Left renal cortex interstitium (tissue), 4 donors: ENCODE results near the gene VSIG10L. TPM values are rescaled to one million over a fixed set of nuclear protein-coding genes. Genes with fewer than 3 reads are reported as not detected.

Experiments used
- DNase-seq, 4 donors: peaks; one replicate each; pipeline ENCODE4 v3.0.0-alpha.2; 2013; ENCODE audit warnings: low read depth in 4 of 4, low spot score in 2 of 4, missing footprints in 1 of 4
- polyA plus RNA-seq, 4 donors: library from polyadenylated mRNA; unstranded; fragments of 120-200 nt; gene quantifications; one replicate each; pipeline ENCODE4 v1.2.1, GENCODE V29; 2013; ENCODE audit not compliant: insufficient read length in 4 of 4

Gene VSIG10L
- polyA plus RNA-seq, 4 donors: 4.2 to 5.6 (median 4.6) TPM

DNA sequence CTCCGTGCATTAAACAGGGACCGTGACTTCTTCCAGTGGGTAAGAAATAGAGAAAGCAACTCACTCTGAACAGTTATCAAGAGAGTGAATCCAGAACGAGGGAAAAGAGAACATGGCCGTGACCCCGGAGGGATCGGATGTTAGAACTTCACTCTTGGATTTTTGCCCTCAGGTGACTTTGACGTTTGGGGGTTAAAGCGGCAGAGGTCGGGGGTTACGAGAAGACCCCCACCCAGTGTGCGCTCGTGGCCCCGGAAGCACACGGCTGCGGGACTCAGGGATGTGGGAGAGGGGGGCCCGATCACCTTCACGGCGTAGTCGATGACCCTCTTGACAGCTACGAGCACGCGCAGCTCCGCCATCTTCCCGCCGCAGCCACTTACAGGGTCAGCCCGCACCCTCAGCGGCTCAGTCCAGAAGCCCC lies 24.0 kb upstream of the VSIG10L start, which contains the start of gene ETFB:
Gene ETFB, minus strand, starts transcription at position 424 of the 424 bp plus-strand sequence. Its CDS starts 62 bp downstream, at position 362.
- no peak for DNase-seq

- DNase-seq: peak in 1 of 4 donors; percentile 18
These were observed 23.4 kb upstream of the VSIG10L start for GRCh38 chr19:51365211-51365964.

GRCh38 chr19:51364200-51365106 lies 22.5 kb upstream of the VSIG10L start:
- DNase-seq: no peak

DNA sequence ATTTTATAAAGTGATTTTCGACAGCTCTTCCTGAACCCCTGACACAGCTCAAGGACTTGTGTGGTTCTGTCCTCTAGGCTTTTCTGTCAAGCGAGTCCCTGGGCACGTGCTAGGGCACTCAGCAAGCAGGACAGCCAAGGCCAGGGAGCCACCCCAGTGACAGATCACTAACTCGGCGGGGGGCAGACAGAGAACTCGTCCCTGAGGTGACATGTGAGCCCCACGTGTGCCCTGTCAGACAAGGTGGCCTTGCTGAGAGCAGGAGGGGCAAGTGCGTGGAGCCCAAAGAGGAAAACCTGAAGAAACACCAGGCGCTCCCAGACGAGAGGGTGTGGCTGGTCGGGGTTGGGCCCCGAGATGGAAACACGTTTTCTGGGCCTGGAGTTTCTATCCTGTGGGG lies 19.3 kb upstream of the VSIG10L start:
- DNase-seq: no peak

DNA sequence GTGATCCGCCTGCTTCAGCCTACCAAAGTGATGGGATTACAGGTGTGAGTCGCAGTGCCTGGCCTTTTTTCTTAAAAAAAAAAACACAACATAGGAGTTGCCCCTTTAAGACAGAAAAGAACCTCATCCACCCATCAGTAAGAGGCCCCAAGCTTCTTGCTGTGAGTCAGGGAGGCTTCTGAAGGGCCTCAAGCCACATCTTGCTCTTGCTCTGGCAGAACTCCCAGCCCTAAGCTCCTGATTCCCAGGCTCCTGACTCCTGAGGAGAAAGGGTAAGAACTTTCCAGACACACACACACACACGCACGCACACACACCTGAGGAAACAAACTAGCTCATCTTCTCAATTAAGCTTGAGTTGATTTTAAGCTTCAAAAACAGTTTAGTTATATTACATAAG lies 17.4 kb upstream of the VSIG10L start:
- no peak for DNase-seq

GRCh38 chr19:51357952-51358351 lies 16.0 kb upstream of the VSIG10L start:
- DNase-seq: no peak

- DNase-seq: no peak
These were observed 14.3 kb upstream of the VSIG10L start for GRCh38 chr19:51356159-51356801.

DNA sequence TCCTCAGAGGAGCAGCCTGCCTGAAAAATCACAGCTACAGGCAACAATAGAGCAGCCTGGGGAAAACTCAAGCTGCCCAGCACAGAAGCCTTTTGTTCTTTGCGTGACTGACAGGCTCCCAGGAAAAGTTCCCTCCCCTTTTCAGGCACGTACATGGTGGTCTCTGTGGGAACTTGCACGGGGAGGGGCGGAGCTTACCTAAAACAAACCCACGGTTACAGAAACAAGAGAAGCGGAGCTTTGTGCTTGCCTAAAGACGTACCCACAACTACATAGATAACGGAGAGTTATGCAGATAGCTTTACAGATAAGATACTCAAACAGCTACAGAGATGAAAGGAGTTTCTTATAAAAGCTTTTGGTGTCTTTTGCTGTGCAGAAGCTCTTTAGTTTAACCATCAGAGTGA lies 12.8 kb upstream of the VSIG10L start:
- peak in 2 of 4 donors; percentile 37 for DNase-seq

DNA sequence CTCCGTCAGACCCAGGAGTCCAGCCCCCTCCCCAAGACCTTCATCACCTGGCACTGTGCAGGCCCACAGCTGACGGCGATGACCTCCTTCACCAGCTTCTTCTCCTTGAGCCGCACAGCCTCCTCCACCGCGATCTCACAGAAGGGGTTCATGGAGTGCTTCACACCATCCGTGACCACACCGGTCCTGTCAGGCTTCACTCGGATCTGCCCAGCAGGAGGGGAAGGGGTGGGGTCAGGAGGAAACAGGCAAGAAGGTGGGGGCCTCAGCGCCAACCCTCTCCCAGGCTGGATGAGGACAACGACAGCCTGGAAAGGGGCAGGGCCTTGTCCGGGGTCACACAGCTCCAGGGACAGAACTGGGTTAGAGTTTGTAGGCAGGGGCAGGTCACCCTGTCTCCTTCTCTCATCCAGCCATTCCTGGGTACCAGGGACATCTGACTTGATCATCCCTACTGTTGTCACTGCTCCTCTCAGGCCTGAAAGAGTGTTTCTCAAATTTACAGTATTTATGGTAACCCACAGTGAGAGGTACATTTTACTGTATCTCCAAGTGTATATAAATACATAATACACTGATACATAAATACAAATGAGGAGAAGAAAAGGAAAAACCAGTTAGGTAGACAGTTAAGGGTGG lies 12.3 kb upstream of the VSIG10L start:
- peak in 1 of 4 donors; percentile 13 for DNase-seq

GRCh38 chr19:51352783-51353360 lies 10.9 kb upstream of the VSIG10L start:
- DNase-seq: no peak

- no peak for DNase-seq
These were observed 9.5 kb upstream of the VSIG10L start for GRCh38 chr19:51351266-51351990.

DNA sequence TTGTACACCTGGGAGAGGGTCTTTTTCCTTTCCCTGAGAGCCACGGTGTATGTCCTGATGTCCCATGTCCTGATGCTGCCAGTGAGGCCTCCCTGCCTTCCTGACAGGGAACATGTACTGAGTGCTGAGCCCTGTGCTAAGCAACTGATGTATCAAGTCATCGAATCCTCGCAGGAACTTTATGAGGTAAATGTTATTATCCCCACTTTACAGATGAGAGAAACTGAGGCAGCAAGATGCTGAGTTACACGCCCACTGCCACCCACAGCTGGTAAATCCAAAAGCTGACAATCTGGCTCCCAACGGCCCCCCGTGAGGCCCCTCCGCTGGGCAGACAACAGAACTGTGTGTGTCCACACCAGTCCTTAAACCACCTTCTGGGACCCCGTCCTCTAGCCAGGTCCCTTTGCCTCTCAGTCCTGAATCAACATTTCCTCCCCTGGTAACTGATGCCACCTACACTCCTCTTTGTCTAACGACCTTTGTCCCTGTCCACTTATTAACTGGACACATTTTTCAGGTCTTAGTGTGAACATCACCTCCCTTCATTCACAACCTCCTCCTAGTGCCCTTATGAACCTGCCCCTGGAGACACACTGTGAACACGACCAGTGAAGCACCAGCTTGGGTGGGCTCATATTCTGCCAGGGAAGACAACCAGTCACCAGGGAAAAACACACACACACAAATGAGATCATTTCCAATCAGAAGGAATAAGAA lies 5.4 kb upstream of the VSIG10L start:
- DNase-seq: no peak

GRCh38 chr19:51346742-51347141 lies 4.8 kb upstream of the VSIG10L start:
- DNase-seq: no peak

- DNase-seq: no peak
These were observed 3.2 kb upstream of the VSIG10L start for GRCh38 chr19:51345076-51345620.

DNA sequence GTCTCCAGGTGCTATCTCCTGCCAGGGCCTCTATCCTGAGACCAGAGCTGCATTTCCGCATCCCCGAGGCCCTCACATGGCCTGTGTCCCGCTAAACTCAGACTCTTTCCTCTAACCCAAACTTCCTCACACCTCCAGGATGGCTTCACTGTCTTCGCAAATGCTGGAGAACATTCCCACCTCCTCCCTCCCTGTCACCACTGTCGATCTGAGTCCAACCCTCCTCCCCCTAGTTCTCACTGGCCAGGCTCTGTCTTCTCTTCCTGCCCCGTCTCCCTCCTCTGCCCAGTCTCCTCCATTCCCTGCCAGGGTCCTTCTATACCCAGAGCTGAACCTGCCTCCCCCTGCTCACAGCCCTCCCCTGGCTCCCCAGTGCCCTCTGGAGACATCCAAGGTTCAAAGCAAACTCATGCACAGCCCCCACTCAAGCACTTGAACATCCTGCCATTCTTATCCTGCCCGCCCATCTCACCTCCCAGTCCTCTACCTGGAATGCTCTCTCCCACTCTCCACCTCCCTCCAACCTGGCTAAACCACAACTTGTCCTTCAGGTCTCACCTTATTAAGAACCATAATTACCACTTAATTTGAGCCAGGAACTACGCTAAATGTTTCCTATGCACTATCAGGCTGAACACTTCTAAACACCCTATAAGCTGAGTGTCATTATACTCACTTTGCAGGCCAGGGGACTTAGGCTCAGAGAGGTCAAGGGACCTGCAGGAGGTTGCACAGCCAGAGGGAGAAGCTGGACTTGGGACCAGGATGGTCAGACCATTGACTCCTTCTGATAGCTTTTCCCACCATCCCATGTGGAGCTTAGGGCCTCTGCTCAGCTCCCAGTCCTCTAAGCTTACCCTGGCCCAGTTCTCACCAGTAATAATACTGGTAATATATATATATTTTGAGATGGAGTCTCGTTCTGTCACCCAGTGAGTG lies 961 bp upstream of the VSIG10L start:
- DNase-seq: no peak

GRCh38 chr19:51341066-51341465 lies 873 bp downstream of the VSIG10L start:
- no peak for DNase-seq
